Caki2 (cell line): ENCODE measurements around the gene CAB39L. TPM values are rescaled to one million over a fixed set of nuclear protein-coding genes. Genes with fewer than 3 reads are reported as not detected.
A peak's percentile ranks its signal among the peaks of the same experiment; 100 is the strongest.
"Not testable (repeated sequence)": the region's sequence is repeated elsewhere in the genome, so short reads cannot be mapped to it uniquely, and the experiment has no call there.

Source experiments
- DNase-seq: peaks from one replicate; pipeline ENCODE4 v3.0.0-alpha.2; 2015; ENCODE audit warnings: low read depth
- in situ Hi-C: cut with HindIII; loops from 2 replicates; pipeline ENCODE4 v1.10.0; 2016; ENCODE audit warnings: low sequenced_read_pairs, low pct_unique_long_range_greater_than_20kb, mixed read lengths
- total RNA-seq: library from RNA; depleted of rRNA; stranded (reverse); fragments of >200 nt; shearing (Covaris generic); gene quantifications from 2 replicates; pipeline ENCODE4 v1.2.3, GENCODE V29; 2014; ENCODE audit warnings: low replicate concordance

The CAB39L gene
- total RNA-seq, 1 experiment from 2014 or later, result 11.9 TPM

DNA sequence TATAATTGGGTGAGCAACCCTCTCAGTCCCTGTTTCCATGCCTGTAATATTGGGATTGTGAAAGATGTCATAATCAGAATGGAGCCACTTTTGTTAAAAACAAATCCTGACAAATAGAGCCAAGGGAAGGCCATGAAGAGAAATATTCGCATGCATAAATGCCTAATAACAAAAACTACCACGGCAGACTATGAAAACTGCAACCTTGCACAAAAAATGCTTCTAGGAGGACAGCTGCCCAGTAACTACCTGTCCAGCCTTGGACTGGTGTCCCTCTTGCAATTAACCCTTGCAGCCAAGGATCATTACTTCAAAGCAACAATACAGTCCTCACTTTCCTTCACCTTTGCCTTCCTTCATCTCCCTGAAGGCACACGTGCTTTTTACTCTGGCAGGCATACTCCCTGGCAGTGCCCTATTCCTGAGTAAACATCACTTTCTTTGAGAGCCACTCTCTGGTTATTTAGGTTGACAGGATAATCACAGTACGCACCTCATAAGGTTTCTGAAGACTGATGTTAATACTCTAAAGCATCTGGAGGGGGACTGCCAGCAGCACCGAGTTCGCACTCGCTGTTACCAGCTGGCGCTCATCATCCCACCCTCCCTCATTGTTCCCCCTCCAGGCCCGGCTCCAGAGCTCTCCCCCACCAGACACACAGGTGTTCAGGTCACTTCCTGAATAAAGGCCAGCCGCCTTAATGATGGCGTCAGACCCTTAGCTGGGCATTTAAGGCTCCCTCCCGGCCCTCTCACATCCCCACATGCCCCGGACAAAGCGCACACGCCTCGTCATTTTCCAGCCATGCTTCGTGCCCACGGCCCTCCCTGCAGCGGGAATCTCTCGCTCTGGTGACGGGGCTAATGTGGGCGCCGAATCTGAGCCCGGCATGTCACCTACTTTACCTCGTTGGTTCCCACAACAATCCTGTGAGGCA, 138.8 kb downstream of the CAB39L start:
- in situ Hi-C loops, result no loop called here
- no peak for DNase-seq

DNA sequence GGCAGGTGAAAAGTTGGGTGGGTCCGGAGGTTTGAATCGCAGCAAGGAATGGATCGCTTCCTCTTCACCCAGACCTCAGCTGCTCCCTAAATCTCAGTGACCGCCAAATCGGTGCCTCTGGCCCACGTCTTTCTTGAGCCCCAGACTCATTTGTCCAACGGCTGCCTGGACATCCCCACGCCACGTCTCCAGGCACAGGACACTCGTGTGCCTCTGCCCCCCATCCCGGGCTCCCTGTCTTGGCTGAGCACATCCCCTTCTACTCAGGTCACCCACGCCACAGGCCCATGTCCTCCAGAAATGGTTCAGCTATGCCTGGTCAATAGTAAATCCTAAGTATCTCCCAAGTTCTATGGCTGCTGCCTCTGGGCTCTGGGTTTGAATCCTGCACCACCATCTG, 139.5 kb downstream of the CAB39L start:
- DNase-seq, result no peak
- in situ Hi-C loops, result no loop called here

DNA sequence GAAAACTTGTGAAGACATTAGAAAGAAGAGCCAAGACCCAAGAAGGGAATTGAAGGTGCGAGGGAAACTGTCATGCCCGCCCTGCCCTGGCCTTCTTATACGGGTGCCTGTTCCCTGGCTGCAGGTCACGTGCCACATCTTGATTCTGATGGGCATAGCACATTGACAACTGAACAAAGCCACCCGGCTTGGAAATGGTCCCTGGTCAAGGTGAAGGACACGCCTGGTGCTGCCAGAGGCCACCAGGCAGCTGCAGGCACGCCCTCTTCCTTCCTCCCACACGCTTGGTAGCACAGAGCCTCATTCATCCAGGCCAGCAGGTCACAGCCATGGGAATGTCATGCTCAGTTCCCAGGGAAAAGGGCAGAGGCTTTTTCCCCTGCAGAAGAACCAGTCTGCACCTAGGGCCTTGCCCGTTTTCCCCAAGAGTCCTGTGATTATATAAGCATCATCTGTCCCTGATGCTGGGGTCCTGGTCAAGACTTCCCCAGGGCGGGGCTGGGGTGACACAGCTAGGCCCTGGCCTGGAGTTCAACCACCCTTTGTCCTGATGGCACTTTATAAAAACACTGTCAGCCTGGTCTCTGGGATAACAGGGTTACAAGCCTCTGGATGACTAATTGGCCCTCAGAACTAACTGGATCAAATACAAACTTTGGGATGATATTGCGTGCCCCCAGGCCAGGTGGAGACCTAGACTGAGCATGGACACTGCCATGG, 140.2 kb downstream of the CAB39L start:
- DNase-seq, result peak; percentile 53
- in situ Hi-C loops, result no loop called here

DNA sequence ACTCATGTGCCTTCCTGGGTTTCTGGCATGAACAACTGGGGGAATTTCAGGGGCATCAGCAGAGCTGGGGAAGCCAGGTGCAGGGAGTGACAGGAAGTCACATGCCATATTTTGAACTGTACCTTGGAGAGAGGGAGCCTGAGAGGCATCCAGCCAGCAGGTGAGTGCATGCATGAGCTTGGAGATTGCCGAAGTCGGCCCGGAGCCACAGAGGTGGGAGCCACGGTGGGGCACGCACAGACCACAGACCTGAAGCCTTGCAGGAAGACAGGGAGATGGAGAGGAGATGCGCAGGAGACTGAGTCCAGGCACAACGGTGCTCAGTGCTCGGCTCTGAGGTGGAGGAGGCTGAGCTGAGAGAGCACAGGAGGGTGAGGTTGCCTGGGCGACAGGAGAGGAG, 141.0 kb downstream of the CAB39L start:
- DNase-seq, result no peak
- in situ Hi-C loops, result no loop called here

DNA sequence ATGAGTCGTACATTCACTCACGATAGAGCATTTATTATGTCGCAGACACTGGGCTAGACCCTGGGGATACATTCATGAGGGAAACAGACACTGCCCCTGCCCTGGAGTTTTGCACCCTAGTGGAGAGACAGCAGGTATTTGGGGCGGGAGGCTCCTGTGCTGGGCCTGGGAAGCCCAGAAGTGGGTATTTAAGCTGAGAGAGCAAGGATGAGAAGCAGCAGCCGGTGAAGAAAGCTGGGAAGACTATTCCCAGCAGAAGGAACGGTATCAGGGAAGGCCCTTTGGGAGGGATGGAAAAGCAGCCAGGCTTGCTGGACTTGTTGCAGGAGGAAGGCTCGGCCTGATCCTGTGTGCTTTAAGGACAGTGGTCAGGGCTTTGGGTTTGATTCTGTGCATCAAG, 141.6 kb downstream of the CAB39L start:
- in situ Hi-C loops, result no loop called here
- no peak for DNase-seq

DNA sequence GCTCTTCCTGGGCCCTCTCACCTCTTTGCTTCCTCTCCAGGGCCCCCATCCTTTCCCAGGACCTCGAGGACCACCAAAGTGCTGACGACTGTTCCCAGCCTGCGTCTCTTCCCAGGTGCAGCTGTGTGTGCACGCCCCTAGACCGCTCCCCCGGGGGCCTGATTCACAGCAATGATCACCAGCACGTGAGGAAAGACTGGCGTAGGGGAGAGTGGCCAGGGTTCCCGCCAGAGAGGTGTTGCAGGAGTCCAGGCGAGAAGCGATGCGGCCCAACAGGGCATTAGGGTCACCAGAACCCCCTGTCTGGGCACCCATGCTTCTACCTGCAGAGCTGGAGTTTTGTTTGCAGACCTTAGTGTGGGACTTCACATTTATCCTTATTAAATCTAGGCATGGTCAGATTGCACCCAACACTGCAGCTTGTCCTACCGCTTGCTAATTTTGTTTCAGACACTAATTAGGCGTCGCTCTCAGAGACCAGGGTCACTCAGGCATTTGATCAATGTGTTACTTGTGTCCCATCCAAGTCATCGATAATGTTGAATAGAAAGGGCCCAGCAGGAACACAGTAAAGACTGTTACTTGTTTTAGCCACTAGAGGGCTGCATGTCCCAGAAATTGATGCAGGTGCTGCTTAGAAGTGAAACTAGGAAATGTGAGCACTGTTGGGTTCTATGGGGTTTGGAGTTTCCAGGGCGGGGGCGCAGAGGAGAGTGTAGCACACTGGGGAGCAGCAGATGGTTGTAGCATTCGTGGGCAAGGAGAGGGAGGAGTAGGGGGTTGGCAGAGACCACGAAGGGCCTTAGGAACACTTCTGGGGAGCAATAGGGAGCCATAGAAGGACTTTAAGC, 142.9 kb downstream of the CAB39L start:
- in situ Hi-C loops, result no loop called here
- peak; percentile 47 for DNase-seq

DNA sequence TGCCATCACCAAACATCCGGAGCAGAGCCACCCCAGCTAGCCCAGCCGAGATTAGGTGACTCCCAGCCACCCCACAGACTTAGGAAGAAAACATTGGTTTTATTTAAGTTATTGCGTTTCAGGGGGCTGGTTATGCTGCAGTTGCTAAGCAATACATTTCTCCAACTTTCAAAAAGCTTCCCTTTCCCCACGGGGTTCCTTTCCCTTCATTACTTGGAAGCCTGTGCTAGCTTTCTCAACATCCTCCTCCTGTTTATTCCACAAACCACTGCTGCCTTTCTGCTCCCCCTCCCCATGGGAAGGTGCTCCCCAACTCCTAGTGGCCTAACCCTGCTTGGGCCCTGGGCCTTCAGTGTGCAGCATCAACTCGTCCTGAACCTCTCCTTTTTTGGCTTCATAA, 143.6 kb downstream of the CAB39L start:
- no peak for DNase-seq
- in situ Hi-C loops, result no loop called here

DNA sequence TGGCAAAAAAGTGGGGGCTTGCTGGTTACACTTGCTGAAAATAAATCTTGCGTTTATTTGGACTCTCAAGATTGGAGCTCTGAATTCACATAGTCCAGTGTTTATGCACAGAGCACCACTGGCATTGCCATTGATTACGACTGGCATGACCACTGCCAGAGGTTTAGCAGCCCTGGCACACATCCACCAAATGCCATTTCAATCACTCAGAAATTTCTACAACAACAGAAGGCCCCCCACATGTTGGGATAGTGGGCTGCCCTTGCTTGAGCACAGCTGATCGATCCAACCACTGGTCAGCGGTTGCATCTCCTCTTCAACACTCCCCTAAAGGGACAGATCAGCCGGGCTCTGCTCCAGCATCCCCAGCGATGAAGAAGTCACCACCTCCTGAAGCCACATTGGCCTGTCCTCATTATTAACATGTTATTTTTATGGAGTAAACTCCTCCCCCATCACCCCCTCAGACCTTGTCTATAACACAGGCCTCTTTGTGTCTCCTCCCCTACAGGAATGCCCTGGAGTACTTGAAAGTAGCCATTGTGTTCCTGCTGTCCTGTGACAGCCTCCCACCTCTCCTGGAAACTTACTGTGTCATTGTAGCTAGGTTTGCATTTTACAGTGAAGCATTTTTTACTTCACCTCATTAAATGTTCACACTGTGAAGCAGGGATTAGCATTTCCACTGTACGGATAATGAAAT, 144.8 kb downstream of the CAB39L start:
- in situ Hi-C loops, result no loop called here
- no peak for DNase-seq

DNA sequence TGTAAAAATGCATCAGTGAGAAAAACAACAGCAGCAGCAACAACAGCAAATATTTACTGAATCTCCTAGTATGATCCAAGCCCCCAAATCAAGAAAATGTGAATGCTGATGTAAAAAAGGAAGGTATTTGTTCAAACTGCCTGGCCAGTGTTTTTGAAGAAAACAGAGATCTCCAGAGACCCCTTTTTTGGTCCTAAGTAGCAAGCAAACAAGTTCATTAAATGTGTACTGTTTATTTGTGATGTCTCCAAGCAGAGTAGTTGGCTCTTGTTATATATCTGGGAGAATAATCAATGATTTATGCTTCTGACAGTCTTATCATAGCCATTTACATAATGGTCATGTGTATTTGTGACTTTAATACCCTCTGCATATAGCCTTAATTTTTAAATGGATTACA, 145.4 kb downstream of the CAB39L start:
- in situ Hi-C loops, result no loop called here
- no peak for DNase-seq

DNA sequence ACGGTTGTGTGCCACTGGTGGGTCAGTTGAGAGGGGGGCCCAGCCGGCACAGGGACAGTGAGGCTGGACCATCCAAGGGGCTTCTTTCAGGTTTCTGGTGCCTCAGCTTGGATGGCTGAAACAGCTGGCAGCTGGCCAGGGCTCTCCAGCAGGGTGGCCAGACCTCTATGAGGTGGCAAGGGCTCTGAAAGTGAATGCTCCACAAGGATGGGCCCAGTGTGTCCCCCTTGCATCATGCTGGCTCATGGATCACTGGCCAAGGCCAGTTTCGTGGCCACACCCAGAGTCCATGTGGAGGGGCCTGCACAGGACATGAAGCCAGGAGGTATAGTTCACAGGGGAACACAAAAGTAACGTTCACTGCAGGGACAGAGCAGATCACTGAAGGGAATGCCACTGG, 146.5 kb downstream of the CAB39L start:
- in situ Hi-C loops, result no loop called here
- DNase-seq, result no peak

DNA sequence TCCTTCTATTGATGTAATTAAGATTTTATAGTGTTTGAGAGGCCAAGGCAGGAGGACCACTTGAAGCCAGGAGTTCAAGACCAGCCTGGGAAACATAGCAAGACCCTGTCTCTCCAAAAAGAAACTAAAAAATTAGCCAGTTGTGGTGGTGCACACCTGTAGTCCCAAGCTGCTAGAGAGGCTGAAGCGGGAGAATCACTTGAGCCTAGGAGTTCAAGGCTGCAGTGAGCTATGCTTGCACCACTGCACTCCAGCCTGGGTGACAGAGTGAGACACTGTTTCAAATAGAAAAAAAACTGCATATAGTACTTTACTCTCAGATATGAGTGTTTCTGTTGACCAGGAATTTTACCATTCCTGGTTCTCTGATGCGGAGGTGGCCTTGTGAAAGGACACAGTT, 147.2 kb downstream of the CAB39L start:
- in situ Hi-C loops, result no loop called here
- no peak for DNase-seq

DNA sequence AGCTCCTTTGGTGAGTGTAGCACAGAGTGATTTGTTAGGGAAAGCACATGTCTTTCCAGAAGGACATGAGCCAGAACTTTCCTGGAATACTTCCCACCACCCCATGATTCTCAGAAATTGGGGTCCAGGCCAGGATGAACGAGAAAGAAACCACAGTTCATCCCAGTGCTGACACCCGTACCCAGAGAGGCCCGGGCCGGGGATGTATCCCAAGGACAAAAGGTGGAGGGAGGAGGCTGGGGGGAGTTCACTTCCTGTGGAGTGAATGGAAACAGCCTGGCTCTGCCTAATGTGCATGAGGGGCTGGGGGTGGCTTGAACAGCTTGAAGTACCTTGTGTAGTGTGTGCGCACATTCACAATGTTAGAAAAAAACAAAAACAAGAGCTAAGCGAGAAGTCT, 148.6 kb downstream of the CAB39L start:
- in situ Hi-C loops, result no loop called here
- DNase-seq, result no peak

DNA sequence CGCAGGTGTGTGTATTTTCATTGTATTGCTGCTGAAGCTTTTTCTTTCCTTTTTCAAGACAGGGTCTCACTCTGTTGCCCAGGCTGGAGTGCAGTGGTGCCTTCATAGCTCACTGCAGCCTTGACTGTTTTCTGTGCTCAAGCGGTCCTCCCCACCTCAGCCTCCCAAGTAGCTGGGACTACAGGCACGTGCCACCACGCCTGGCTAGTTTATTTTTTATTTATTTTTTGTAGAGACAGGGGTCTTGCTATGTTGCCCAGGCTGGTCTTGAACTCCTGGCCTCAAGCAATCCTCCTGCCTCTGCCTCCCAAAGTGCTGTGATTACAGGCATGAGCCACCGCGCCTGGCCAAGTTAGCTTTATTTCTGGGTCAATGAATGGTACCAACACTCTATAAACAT, 149.1 kb downstream of the CAB39L start:
- in situ Hi-C loops, DNase-seq: not testable (repeated sequence)

DNA sequence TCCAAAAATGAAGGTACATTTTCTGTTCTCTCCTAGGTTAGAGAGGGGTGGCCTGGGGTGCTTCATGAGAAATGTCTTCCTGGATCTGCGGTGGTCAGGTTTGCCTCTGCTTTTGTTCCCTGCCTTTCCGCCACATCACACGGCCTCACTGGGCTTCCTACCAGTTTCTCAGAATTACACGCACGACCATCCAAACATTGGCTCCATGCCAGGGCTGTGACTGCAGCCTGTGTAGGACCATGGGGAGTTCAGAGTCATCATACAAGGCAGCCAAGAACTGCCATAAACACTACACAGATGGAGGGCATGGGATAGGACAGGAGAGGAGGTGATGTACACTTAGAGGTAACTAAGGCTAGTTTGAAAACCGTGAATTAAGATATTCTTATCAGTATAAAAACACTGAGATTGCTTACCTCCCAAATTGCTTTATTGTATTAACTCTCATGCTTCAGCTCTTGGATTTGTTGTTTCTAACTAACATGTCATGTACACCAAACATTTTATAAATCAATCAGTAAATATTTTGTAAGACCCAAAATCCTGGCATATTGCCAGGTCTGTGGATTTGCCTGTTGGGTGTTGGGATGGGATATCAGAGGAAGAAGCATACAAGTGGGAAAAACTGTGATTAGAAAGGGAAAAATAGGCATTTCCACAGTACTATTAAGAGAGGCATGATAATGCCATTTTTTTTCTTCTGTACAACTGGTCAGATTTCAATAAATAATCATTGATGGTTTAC, 150.9 kb downstream of the CAB39L start:
- DNase-seq, result no peak
- in situ Hi-C loops, result no loop called here

DNA sequence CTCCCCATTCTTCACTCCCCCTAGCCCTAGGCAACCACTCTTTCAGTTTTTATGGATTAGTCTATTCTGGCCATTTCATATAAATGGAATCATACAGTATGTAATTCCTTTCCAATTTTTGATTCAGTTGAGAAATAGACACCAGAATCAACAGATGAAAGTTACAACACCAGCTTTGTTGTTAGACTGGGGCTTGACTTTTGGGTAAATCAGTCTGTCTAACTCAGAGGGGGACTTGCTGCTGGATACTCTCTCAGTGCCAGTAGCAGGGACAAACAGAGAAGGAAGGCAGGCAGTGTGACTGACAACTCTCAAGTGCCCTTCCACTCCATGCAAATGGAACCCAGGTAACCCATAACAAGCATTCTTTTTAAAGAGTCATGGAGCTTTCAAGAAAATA, 155.4 kb downstream of the CAB39L start:
- in situ Hi-C loops, result no loop called here

DNA sequence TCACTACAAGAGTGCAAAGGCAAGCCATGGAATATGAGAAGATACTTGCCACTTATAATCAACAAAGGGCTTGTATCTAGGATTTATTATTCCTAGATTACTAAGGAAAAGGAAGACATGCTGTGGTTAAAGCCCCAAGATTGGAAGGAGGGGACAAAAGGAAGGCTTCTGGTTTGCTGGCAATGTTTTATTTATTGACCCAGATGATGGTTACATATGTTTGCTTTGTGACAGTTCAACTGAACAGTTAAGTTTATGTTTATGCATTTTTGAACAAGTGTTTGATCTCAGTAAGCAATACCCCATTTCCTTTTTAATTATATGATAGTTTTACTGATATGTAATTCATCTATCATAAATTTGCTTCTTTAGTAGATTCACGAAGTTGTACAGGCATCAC, 155.9 kb downstream of the CAB39L start:
- in situ Hi-C loops, result no loop called here

More for the DNA sequence above, 155.4 kb downstream of the CAB39L start:
- DNase-seq, result no peak

DNA sequence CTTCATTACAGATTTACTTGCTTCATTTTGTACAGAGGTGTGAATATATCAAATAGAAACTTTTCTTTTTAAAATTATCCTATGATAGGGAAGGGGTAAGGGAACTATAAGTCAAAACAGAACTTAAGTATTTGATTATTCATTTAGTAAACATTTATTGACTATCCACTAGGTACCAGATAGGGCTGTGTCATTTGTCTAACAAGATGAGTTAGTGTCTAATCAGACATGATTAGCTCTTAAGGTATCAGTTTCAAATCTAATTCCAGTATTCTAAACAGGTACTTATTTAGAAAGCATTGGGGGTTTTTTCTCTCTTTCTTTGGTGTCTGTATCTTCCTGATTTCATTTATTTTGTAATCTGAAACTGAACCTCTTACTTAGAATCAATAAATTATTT, 164.0 kb downstream of the CAB39L start:
- in situ Hi-C loops, result no loop called here
- DNase-seq, result no peak

More for the DNA sequence above, 155.9 kb downstream of the CAB39L start:
- DNase-seq, result no peak
